Spleen (tissue), 11 donors: Measurements from ENCODE around the gene CARD19. TPM values are rescaled to one million over a fixed set of nuclear protein-coding genes. Genes with fewer than 3 reads are reported as not detected.

ENCODE experiments used
- DNase-seq: peaks from one replicate; pipeline ENCODE4 v3.0.0-alpha.2; 2020
- H3K27ac ChIP-seq, 8 donors: fragments of 200-600 bp; sonication (generic) in 7 of 8; 1 replicate in 4 of 8; 2 replicates in 4 of 8; pipeline versions ENCODE4 v1.5.0 to v1.8.0; 2016 to 2021; ENCODE audit warnings: inconsistent platforms in 4 of 8, mild to moderate bottlenecking in 4 of 8, moderate library complexity in 1 of 8
- H3K27me3 ChIP-seq, 7 donors: fragments of 200-600 bp; sonication (generic) in 6 of 7; replicated peaks in 1 of 7; 1 replicate in 4 of 7; 2 replicates in 3 of 7; pipeline versions ENCODE4 v1.5.0 to v1.8.0; 2016 to 2021; ENCODE audit warnings: inconsistent platforms in 3 of 7, mild to moderate bottlenecking in 1 of 7
- H3K36me3 ChIP-seq, 6 donors: fragments of 200-600 bp; sonication (generic) in 5 of 6; 1 replicate in 4 of 6; 2 replicates in 2 of 6; pipeline versions ENCODE4 v1.5.0 to v1.8.0; 2016 to 2021; ENCODE audit warnings: inconsistent platforms in 2 of 6
- H3K4me1 ChIP-seq, 6 donors: fragments of 200-600 bp; sonication (generic) in 5 of 6; 1 replicate in 3 of 6; 2 replicates in 3 of 6; pipeline versions ENCODE4 v1.5.0 to v1.8.0; 2016 to 2021; ENCODE audit warnings: inconsistent platforms in 3 of 6
- H3K4me3 ChIP-seq, 8 donors: fragments of 200-600 bp; sonication (generic) in 7 of 8; 1 replicate in 4 of 8; 2 replicates in 4 of 8; pipeline versions ENCODE4 v1.5.0 to v1.8.0; 2016 to 2021; ENCODE audit warnings: inconsistent platforms in 4 of 8, mild to moderate bottlenecking in 4 of 8, moderate library complexity in 2 of 8
- H3K9me3 ChIP-seq, 8 donors: fragments of 200-600 bp; sonication (generic) in 7 of 8; 1 replicate in 4 of 8; 2 replicates in 4 of 8; pipeline versions ENCODE4 v1.5.0 to v1.8.0; 2016 to 2021; ENCODE audit warnings: inconsistent platforms in 4 of 8
- CTCF ChIP-seq, 11 experiments: fragments of 200-600 bp in 7 of 11; fragments of 450-650 bp in 4 of 11; sonication (generic) in 4 of 11; IDR thresholded peaks in 8 of 11; conservative IDR thresholded peaks in 3 of 11; 1 replicate in 7 of 11; 2 replicates in 4 of 11; pipeline versions ENCODE4 v1.4.0 to v1.8.0; 2016 to 2021; ENCODE audit warnings: antibody characterized with exemption in 11 of 11, inconsistent platforms in 4 of 11, mild to moderate bottlenecking in 1 of 11
- POLR2A ChIP-seq, 3 donors: fragments of 450-650 bp; IDR thresholded peaks; one replicate each; pipeline ENCODE4 v1.5.1; 2017; ENCODE audit warnings: antibody characterized with exemption in 3 of 3, mild to moderate bottlenecking in 1 of 3
- POLR2AphosphoS5 ChIP-seq, 3 donors: sonication (generic); formaldehyde crosslinking; IDR thresholded peaks; one replicate each; pipeline ENCODE4 v1.5.1; 2017; ENCODE audit warnings: antibody characterized with exemption in 3 of 3
- WGBS, 5 donors: extraction: QIAGEN DNeasy Blood & Tissue Kit in 3 of 5; methylation state at CpG; one replicate each; pipeline versions ENCODE4 v1.1.5 to v1.1.7; 2013 to 2018; 5-methylcytosine and 5-hydroxymethylcytosine counted together
- intact Hi-C: fragments of 100-400 bp; cut with DNase I; formaldehyde crosslinking; loops from one replicate; pipeline ENCODE4 v1.15.0; 2023; ENCODE audit warnings: low total_unique reads
- polyA plus RNA-seq, 3 donors: library from polyadenylated mRNA; stranded (reverse); fragments of 200-250 nt; gene quantifications; one replicate each; pipeline ENCODE4 v1.2.1, GENCODE V29; 2013
- total RNA-seq, 7 donors: library from RNA; depleted of rRNA in 3 of 7; stranded (reverse); fragments of >200 nt in 3 of 7; fragmentation: NEBNext Ultra II Directional in 4 of 7; extraction: Animal tissue kit (Norgen Biotek cat#: 25700) in 4 of 7; gene quantifications; one replicate each; pipeline versions ENCODE4 v1.1.0 to v1.2.1, GENCODE V29; 2016 to 2021
- donor health status: healthy with polysubstance abuse.
- donor health status: DM: no; HTN: no; CAD: no; lungs with moderate emphysema.
- donor health status: DM: no; HTN: no; CAD: no.
- donor health status: Bipolar disorder and iron deficiency.
- donor health status: healthy.
- donor health status: DM: no; HTN: no; CAD: no.
- donor health status: DM: yes; HTN: yes; CAD: no.

CARD19 gene
- total and polyA plus RNA-seq, 10 donors = 21.7 to 78.8 (median 39.2) TPM

- 36 to 62% (median 53%) methylated on average over 2 to 5 of the region's 5 CpGs for WGBS, 5 donors
- Histone ChIP-seq H3K27me3 (no peaks in the 10 kb centered on the region), H3K36me3 (peaks cover 0 to 47% (median 24%) of the 10 kb centered on the region in 6 donors), H3K4me3 (peak overlapping the region in 1 of 8 donors; percentile 55), H3K9me3 (no peaks in the 10 kb centered on the region), H3K27ac (peak overlapping the region; percentile 50 to 96 (median 88)), H3K4me1 (peaks cover 15 to 97% (median 56%) of the 10 kb centered on the region in 6 donors)
- DNase-seq = no peak
- TF ChIP-seq CTCF (IDR thresholded peaks at IDR 0.05 in 8 of 11, conservative IDR thresholded peaks at IDR 0.05 in 3 of 11) = no peak
- no peak for TF ChIP-seq POLR2A (IDR thresholded peaks at IDR 0.05)
- TF ChIP-seq POLR2AphosphoS5 (IDR thresholded peaks at IDR 0.05) = no peak
- intact Hi-C loops = no loop called here
Measured at GRCh38 chr9:93119703-93119952, 23.6 kb downstream of the CARD19 start.

- no peaks in the 10 kb centered on the region for H3K9me3 ChIP-seq
Measured at GRCh38 chr9:93119953-93120845, 24.2 kb downstream of the CARD19 start.

DNA sequence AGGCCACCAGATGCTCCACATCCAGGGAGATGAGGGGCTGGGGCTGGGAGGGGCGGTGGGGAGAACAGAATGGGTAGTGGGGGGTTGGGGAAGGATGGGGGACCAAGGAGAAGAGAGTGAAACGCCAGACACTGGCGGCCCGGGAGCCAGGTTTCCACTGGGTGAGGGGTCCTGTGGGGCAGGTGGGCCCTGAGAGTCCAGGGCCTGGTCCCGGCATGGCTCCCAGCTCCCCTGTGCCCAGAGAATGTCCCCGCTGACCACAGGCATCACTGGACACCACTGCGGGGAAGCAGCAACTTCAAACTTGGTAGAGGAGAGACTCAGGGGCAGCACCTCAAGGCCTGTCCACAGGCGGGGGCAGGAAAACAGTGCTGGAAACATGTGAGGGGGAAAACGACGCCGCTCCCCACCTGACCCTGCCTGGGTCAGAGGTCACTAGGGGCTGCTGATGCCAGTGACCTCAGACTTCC is 24.9 kb downstream of the CARD19 start:
- TF ChIP-seq POLR2AphosphoS5 (IDR thresholded peaks at IDR 0.05) (no peak), POLR2A (IDR thresholded peaks at IDR 0.05) (no peak), CTCF (IDR thresholded peaks at IDR 0.05 in 8 of 11, conservative IDR thresholded peaks at IDR 0.05 in 3 of 11) (no peak)
- Histone ChIP-seq H3K9me3 (no peaks in the 10 kb centered on the region), H3K27me3 (no peaks in the 10 kb centered on the region), H3K4me3 (peak overlapping the region in 1 of 8 donors; percentile 55), H3K27ac (peak overlapping the region in 7 of 8 donors; percentile 80 to 96 (median 90)), H3K36me3 (peaks cover 0 to 57% (median 28%) of the 10 kb centered on the region in 6 donors), H3K4me1 (peaks cover 19 to 99% (median 59%) of the 10 kb centered on the region in 6 donors)
- intact Hi-C loops = no loop called here
- DNase-seq = peak; percentile 78
- WGBS, 5 donors = 88 to 91% (median 89%) methylated on average over 8 to 11 of the region's 11 CpGs

More at GRCh38 chr9:93119953-93120845, 24.2 kb downstream of the CARD19 start:
- peak overlapping the region in 1 of 8 donors; percentile 55 for H3K4me3 ChIP-seq
- peaks cover 15 to 97% (median 53%) of the 10 kb centered on the region in 6 donors for H3K4me1 ChIP-seq
- intact Hi-C loops = no loop called here
- TF ChIP-seq POLR2A (IDR thresholded peaks at IDR 0.05) = peak in 1 of 3 donors; percentile 4
- peak; percentile 43 to 78 (median 70) for TF ChIP-seq CTCF (IDR thresholded peaks at IDR 0.05 in 8 of 11, conservative IDR thresholded peaks at IDR 0.05 in 3 of 11)
- TF ChIP-seq POLR2AphosphoS5 (IDR thresholded peaks at IDR 0.05) = peak; percentile 94 to 99 (median 97)
- H3K36me3 ChIP-seq = peaks cover 0 to 50% (median 27%) of the 10 kb centered on the region in 6 donors
- peak overlapping the region; percentile 50 to 96 (median 88) for H3K27ac ChIP-seq
- WGBS, 5 donors = 26 to 41% (median 33%) methylated on average over 17 to 23 of the region's 23 CpGs
- no peaks in the 10 kb centered on the region for H3K27me3 ChIP-seq
- DNase-seq = peak; percentile 98
